Stimulated activated CD4-positive, alpha-beta T cell treated with anti-CD3 and anti-CD28 coated beads, Interleukin-4, amount 100 ng/mL, for 24 hours (primary cell): ENCODE results near the gene CHST2.

ENCODE experiments used
- DNase-seq: peaks from one replicate; pipeline ENCODE4 v3.0.0-alpha.2; 2020

Gene CHST2

GRCh38 chr3:143137435-143138036 lies 18.0 kb downstream of the CHST2 start:
- no peak for DNase-seq

DNA sequence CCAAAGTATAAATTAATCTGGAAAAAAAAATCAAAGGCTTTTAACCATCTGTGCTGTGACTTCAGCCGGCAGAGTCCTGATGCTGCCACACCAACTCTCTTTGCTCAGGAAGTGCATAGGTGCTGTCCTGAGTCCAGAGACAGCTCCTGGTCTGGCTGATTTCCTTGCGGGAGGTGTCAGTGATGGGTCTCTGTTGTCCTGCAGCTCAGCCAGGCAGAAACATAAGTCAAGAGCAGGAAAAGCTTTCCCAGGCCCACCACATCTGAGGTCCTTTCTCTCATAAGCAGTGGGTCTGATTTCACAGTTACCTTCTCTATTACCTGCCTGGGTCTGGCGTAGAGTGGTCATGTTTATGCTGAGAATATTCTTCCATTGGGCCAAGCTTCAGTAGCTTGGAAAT lies 19.4 kb downstream of the CHST2 start:
- DNase-seq: no peak

DNA sequence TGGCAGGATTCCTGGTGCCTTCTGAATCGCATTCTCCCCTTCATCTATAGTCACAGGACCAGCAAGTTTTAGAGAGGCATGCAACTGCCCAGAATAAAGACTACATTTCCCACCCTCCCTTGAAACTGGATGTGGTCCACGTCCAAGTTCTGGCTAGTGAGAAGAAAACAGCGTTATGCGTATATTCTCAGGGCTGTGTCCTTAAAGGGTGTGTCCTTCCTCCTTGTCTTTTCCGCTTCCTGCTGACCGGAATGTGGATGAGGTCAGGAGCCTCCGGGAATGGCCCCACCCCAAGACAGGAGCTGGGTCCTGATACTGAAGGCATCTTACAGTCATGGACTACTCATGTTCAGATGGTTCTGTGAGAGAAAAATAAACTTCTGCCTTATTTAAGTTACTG lies 20.2 kb downstream of the CHST2 start:
- no peak for DNase-seq

- DNase-seq: no peak
Measured at GRCh38 chr3:143140550-143140949, 21.0 kb downstream of the CHST2 start.

GRCh38 chr3:143142354-143142753 lies 22.8 kb downstream of the CHST2 start:
- no peak for DNase-seq

- DNase-seq: no peak
Measured at GRCh38 chr3:143145906-143146305, 26.3 kb downstream of the CHST2 start.

- DNase-seq: no peak
Measured at GRCh38 chr3:143146486-143147274, 27.1 kb downstream of the CHST2 start.

GRCh38 chr3:143147707-143148106 lies 28.1 kb downstream of the CHST2 start:
- no peak for DNase-seq

GRCh38 chr3:143150071-143150470 lies 30.5 kb downstream of the CHST2 start:
- no peak for DNase-seq

GRCh38 chr3:143151004-143151731 lies 31.6 kb downstream of the CHST2 start:
- DNase-seq: no peak

- no peak for DNase-seq
Measured at GRCh38 chr3:143152043-143152442, 32.5 kb downstream of the CHST2 start.

GRCh38 chr3:143155756-143156155 lies 36.2 kb downstream of the CHST2 start:
- no peak for DNase-seq

GRCh38 chr3:143158014-143158988 lies 38.7 kb downstream of the CHST2 start:
- no peak for DNase-seq

- DNase-seq: no peak
Measured at GRCh38 chr3:143160437-143160836, 40.9 kb downstream of the CHST2 start.

DNA sequence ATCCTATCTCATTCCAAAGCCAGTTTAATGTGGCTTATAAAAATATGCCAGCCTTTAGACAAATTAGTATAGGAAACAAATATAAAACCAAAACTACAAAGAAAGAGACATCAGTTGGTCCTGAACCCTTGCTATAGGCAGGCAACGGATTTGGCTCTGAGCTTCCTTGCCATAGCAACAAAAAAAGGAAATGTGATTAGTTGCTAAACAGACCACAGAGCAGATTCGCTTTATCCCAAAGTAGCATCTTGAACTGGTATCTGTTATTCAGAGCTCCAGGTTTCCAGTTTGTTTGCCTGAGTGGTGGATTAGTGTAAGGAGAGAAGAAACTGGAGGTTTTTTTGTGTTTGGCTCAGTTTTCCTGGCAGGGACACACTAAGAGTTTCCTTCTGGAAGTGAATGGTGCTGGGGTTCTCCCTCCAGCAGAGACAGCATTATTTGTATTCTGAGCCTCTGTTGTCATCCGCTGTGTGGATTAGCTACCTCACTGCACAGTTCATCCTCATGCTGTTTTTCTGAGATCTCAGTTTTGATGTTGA lies 44.1 kb downstream of the CHST2 start:
- DNase-seq: no peak

DNA sequence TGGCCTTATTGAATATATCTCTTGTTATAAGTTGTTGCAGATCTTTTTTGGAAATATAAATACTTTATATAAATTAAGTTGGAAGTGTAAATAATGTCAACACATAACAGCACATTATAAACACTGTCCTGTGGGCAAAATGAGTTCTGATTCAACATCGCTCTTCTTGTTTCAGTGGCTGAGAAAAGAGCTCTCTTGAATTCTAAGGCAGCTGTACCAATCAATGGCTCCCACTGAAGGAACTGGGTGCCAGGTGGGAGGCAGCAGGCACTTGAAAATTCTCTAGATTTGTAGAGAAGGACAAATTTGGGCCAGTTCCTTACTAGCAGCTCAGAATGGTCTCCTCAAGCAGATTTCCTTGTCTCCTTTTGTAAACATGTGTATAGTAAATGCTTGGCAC lies 45.6 kb downstream of the CHST2 start:
- DNase-seq: no peak

- DNase-seq: peak; percentile 48
Measured at GRCh38 chr3:143165612-143166285, 46.2 kb downstream of the CHST2 start.

GRCh38 chr3:143166376-143166775 lies 46.8 kb downstream of the CHST2 start:
- no peak for DNase-seq

DNA sequence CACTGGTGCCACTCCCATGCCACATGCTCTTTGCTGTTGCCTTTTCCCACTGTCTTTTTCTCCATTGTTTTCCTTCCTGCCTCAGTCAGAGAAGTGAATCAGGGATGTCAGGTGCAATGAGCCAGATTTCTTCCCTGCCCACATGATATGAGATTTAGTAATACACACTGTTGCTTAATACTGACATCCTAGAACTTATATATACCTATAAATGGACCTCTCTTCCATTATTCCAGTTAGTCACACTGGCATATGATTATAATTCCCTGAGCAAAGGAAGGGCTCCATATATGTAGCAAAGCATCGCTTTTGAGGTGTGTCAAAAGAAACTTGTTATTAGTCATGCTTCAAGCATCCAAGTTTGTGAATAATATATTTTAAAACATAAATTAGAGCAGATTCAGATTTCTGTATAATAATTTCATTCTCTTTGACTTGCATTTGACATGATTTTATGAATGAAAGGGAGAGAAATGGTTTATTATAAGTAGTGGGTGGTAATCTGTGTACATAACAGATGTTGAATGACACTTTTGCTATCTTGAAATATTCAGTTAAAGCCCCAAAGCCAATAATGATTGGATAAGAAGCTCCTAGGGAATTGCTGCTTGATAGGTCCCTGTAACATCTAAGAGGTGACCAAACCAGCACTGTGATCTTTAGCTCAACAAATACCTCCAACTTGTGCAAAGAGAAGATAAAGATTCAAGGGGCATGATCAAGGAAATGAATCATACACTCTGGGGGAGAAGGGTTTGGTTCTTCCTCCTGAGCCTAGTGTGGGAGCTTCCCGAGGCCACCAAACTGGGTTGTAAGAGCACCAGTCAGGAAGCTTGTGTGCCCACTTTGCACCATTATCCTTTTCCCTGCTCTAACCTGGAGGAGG lies 48.6 kb downstream of the CHST2 start:
- DNase-seq: no peak

DNA sequence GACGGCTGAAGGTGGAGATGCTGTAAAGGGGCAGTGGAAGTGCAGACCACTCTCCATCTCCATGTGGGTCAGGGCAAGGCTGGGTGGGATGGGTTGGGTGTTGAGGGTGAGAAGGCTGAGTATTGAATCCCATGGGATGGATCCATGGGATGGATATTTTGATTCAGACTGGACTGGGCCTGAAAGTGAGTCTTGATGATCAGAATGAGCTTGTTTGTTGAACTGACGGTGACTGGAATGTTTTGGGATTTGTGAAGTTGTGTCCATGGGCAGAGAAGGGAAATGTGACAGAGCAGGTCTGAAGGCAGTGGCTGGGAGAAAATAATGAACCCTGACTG lies 49.3 kb downstream of the CHST2 start:
- no peak for DNase-seq

GRCh38 chr3:143170074-143170473 lies 50.5 kb downstream of the CHST2 start:
- DNase-seq: no peak
